ENCODE data around the gene CCDC142. TPM values are rescaled to one million over a fixed set of nuclear protein-coding genes. Genes with fewer than 3 reads are reported as not detected.

CCDC142 gene
- total and polyA plus RNA-seq, 9 of the 15 experiments (the other 6 are each of a cell fraction or from before 2014, with no cell fraction given): 0.55 to 11.7 (median 7.2) TPM

DNA sequence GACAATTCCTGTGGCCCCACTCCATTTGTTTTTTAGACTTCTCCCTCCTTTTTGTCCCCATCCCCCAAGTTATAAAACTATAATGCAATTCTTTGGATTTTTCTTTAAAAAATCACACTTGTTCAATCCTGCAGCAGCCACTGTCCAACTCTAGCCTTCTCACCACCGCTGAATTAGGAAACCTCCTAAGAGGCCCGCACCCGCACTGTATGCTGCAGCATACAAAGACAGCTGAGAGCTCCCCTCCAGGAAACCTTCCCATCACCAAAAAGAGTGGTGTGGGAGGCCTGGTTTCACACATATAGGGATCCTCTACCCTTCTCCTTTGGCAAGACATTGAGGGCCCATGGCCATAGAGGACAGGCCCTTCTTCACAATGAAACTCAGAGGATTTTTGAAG, 21.8 kb upstream of the CCDC142 start:
- no peak for TF ChIP-seq WHSC1 (IDR thresholded peaks at IDR 0.05; ENCODE audit: low read length)
- TF ChIP-seq TBP (optimal IDR thresholded peaks at IDR 0.05; ENCODE audit: low read depth, low read length): peak; percentile 21
- TF ChIP-seq XRCC3 (IDR thresholded peaks at IDR 0.05): no peak
- no peak for TF ChIP-seq NRF1 (conservative IDR thresholded peaks at IDR 0.05 in 1 of 2, IDR thresholded peaks at IDR 0.05 in 1 of 2)
- POLR2A ChIA-PET: interaction anchor here (0.6 to 1.6 kb wide), 8 partner anchors 9 to 105 kb away, joined by 3 to 6 read pairs (median 4); no protein-coding TSS in a partner anchor
- Histone ChIP-seq H3K4me1 (replicated peaks in 1 of 2; ENCODE audit: control insufficient read depth in 2 of 2, insufficient read depth in 2 of 2, low read length in 2 of 2) (peaks cover 42 to 61% of the 10 kb centered on the region in 2 experiments; a peak in 4 of 5 replicates), H3K27me3 (ENCODE audit: control insufficient read depth in 2 of 2, insufficient read depth in 2 of 2, low read length in 2 of 2) (no peaks in the 10 kb centered on the region), H3K4me3 (peak overlapping the region; percentile 40; the same call in 1 of the 2 replicates), H4K20me1 (replicated peaks; ENCODE audit: control insufficient read depth, insufficient read depth, low read length) (no peaks in the 10 kb centered on the region), H3K79me2 (ENCODE audit: control insufficient read depth, insufficient read depth, low read length) (peaks cover 46% of the 10 kb centered on the region), H3K9me3 (replicated peaks; ENCODE audit: control insufficient read depth, insufficient read depth, low read depth, low read length) (no peaks in the 10 kb centered on the region), H3K27ac (ENCODE audit: extremely low read depth, low read depth, low read length) (peak overlapping the region; percentile 79), H3K9me1 (ENCODE audit: control insufficient read depth, insufficient read depth, low read length) (no peaks in the 10 kb centered on the region), H2AFZ (ENCODE audit: low read depth, low read length) (no peak overlapping the region), H3K9ac (ENCODE audit: insufficient read depth in 1 of 2, low read depth in 2 of 2, low read length in 2 of 2) (peak overlapping the region; percentile 38 to 87; a peak in 3 of 4 replicates), H3K4me2 (ENCODE audit: insufficient read depth, low read length) (peak overlapping the region; percentile 95), H3K36me3 (ENCODE audit: control insufficient read depth, insufficient read depth, low read length) (peaks cover 13% of the 10 kb centered on the region; the same call in 2 of the 3 replicates)
- WGBS (ENCODE audit: insufficient coverage, low coverage, missing lambda C conversion rate): 38% methylated on average over 3 of the region's 3 CpGs
- intact Hi-C loops (cut with micrococcal nuclease) (loop anchor here (5.0 kb wide), 1 partner anchor 68 kb away; no protein-coding TSS in a partner anchor), in situ Hi-C loops (cut with MboI) (no loop called here)
- ATAC-seq (no peak), DNase-seq (ENCODE audit: extremely low read depth in 1 of 4, low spot score in 3 of 4) (peak in 1 of 4 experiments; percentile 34), FAIRE-seq (no peak)
- CTCF ChIA-PET (ENCODE audit: low intra/inter-chr PET ratio): no interaction called here
- BruUV-seq (replicated peaks): TSS peak; percentile 52

Measured in K562 (cell line).